Tibial artery (tissue), 4 donors: Measurements from ENCODE around the gene TSHZ2.

Source experiments
- DNase-seq, 2 donors: peaks; one replicate each; pipeline ENCODE4 v3.0.0-alpha.2; 2019
- H3K27ac ChIP-seq, 2 donors: fragments of 200-600 bp; sonication (generic) in 1 of 2; 1 replicate in 1 of 2; 2 replicates in 1 of 2; pipeline ENCODE4 v1.5.1; 2018 to 2019; ENCODE audit warnings: mild to moderate bottlenecking in 1 of 2
- H3K27me3 ChIP-seq, 2 donors: fragments of 200-600 bp; sonication (generic) in 1 of 2; one replicate each; pipeline versions ENCODE4 v1.5.1 to v1.6.0; 2016 to 2019
- H3K36me3 ChIP-seq, 3 donors: fragments of 200-600 bp; sonication (generic) in 2 of 3; one replicate each; pipeline ENCODE4 v1.5.1; 2016 to 2019; ENCODE audit warnings: mild to moderate bottlenecking in 2 of 3
- H3K4me1 ChIP-seq, 4 donors: fragments of 200-600 bp; sonication (generic) in 2 of 4; 1 replicate in 3 of 4; 2 replicates in 1 of 4; pipeline ENCODE4 v1.5.1; 2016 to 2019
- H3K4me3 ChIP-seq, 2 donors: fragments of 200-600 bp; sonication (generic) in 1 of 2; 1 replicate in 1 of 2; 2 replicates in 1 of 2; pipeline ENCODE4 v1.5.1; 2018 to 2019; ENCODE audit warnings: mild to moderate bottlenecking in 2 of 2
- H3K9me3 ChIP-seq, 3 donors: fragments of 200-600 bp; sonication (generic) in 1 of 3; one replicate each; pipeline ENCODE4 v1.5.1; 2016 to 2019
- intact Hi-C: fragments of 100-400 bp; cut with DNase I; formaldehyde crosslinking; loops from one replicate; pipeline ENCODE4 v1.15.0; 2023; ENCODE audit warnings: low total_unique reads
- TF ChIP-seq, protein P1 (sequence below), 2 experiments: fragments of 200-600 bp in 1 of 2; fragments of 450-650 bp in 1 of 2; IDR thresholded peaks; one replicate each; pipeline ENCODE4 v1.5.1; 2017 to 2019; ENCODE audit warnings: antibody characterized with exemption in 2 of 2, mild to moderate bottlenecking in 1 of 2, moderate library complexity in 1 of 2

TSHZ2 gene

DNA sequence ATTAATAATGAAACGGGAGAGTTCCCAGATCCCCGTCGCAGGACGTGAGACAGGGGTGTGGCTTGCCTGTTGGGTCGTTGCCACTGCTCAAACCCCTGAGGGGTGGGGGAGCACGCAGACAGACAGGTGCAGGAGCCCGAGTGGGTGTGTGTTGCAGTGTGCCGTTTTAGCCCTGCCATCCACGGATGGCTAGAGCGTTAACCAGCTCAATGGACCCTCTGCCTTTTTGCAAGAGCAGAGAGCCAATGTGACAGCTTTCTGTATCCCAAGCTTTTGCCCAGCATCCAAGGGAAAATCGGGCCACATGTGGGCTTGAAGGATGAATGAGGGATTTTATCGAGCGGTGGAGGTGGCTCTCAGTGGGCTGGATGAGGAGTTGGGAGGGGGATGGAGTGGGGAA is 237.9 kb downstream of the TSHZ2 start:
- Histone ChIP-seq H3K4me1 (no peaks in the 10 kb centered on the region), H3K27ac (no peak overlapping the region), H3K9me3 (no peaks in the 10 kb centered on the region), H3K27me3 (no peaks in the 10 kb centered on the region), H3K36me3 (no peaks in the 10 kb centered on the region), H3K4me3 (no peak overlapping the region)
- DNase-seq = no peak
- intact Hi-C loops = no loop called here
- TF ChIP-seq, protein P1, sequence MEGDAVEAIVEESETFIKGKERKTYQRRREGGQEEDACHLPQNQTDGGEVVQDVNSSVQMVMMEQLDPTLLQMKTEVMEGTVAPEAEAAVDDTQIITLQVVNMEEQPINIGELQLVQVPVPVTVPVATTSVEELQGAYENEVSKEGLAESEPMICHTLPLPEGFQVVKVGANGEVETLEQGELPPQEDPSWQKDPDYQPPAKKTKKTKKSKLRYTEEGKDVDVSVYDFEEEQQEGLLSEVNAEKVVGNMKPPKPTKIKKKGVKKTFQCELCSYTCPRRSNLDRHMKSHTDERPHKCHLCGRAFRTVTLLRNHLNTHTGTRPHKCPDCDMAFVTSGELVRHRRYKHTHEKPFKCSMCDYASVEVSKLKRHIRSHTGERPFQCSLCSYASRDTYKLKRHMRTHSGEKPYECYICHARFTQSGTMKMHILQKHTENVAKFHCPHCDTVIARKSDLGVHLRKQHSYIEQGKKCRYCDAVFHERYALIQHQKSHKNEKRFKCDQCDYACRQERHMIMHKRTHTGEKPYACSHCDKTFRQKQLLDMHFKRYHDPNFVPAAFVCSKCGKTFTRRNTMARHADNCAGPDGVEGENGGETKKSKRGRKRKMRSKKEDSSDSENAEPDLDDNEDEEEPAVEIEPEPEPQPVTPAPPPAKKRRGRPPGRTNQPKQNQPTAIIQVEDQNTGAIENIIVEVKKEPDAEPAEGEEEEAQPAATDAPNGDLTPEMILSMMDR (IDR thresholded peaks at IDR 0.05) = no peak

- intact Hi-C loops = no loop called here
- no peaks in the 10 kb centered on the region for H3K27me3 ChIP-seq
- TF ChIP-seq, protein P1 (IDR thresholded peaks at IDR 0.05) = no peak
- H3K4me1 ChIP-seq = no peaks in the 10 kb centered on the region
- H3K4me3 ChIP-seq = no peak overlapping the region
- H3K27ac ChIP-seq = no peak overlapping the region
- H3K36me3 ChIP-seq = no peaks in the 10 kb centered on the region
- DNase-seq = no peak
- H3K9me3 ChIP-seq = no peaks in the 10 kb centered on the region
Measured at GRCh38 chr20:53210931-53211330, 238.8 kb downstream of the TSHZ2 start.

GRCh38 chr20:53212018-53212417 is 239.9 kb downstream of the TSHZ2 start:
- no peak overlapping the region for H3K27ac ChIP-seq
- TF ChIP-seq, protein P1 (IDR thresholded peaks at IDR 0.05) = no peak
- no peaks in the 10 kb centered on the region for H3K4me1 ChIP-seq
- H3K9me3 ChIP-seq = no peaks in the 10 kb centered on the region
- no peak for DNase-seq
- H3K36me3 ChIP-seq = no peaks in the 10 kb centered on the region
- peaks cover 0 to 4% of the 10 kb centered on the region in 2 donors for H3K27me3 ChIP-seq
- intact Hi-C loops = no loop called here
- H3K4me3 ChIP-seq = no peak overlapping the region

DNA sequence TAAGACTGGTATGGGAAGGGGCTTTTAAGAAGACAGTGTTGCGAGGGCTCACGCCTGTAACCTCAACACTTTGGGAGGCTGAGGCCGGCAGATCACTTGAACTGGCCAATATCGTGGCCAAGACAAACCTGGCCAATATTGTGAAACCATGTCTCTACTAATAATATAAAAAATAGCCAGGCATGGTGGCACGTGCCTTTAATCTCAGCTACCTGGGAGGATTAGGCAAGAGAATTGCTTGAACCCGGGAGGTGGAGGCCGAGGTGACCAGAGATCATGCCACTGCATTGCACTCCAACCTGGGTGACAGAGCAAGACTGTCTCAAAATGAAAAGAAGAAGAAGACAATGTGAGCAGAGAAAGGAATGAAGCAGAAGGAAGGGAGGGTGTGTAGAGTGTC is 242.2 kb downstream of the TSHZ2 start:
- Histone ChIP-seq H3K27ac (no peak overlapping the region), H3K36me3 (no peaks in the 10 kb centered on the region), H3K27me3 (peaks cover 0 to 5% of the 10 kb centered on the region in 2 donors), H3K4me1 (no peaks in the 10 kb centered on the region), H3K9me3 (no peaks in the 10 kb centered on the region), H3K4me3 (no peak overlapping the region)
- intact Hi-C loops = no loop called here
- TF ChIP-seq, protein P1 (IDR thresholded peaks at IDR 0.05) = no peak
- DNase-seq = no peak

GRCh38 chr20:53215166-53215565 is 243.0 kb downstream of the TSHZ2 start:
- peaks cover 0 to 5% of the 10 kb centered on the region in 2 donors for H3K27me3 ChIP-seq
- TF ChIP-seq, protein P1 (IDR thresholded peaks at IDR 0.05) = no peak
- H3K4me1 ChIP-seq = no peaks in the 10 kb centered on the region
- DNase-seq = no peak
- no peak overlapping the region for H3K27ac ChIP-seq
- no peaks in the 10 kb centered on the region for H3K36me3 ChIP-seq
- intact Hi-C loops = no loop called here
- H3K9me3 ChIP-seq = no peaks in the 10 kb centered on the region
- no peak overlapping the region for H3K4me3 ChIP-seq

- TF ChIP-seq, protein P1 (IDR thresholded peaks at IDR 0.05) = no peak
- Histone ChIP-seq H3K27me3 (peaks cover 0 to 5% of the 10 kb centered on the region in 2 donors), H3K4me3 (no peak overlapping the region), H3K27ac (no peak overlapping the region), H3K36me3 (no peaks in the 10 kb centered on the region), H3K4me1 (no peaks in the 10 kb centered on the region), H3K9me3 (no peaks in the 10 kb centered on the region)
- no peak for DNase-seq
- intact Hi-C loops = no loop called here
Measured at GRCh38 chr20:53216478-53216855, 244.3 kb downstream of the TSHZ2 start.
